H9 (cell line): ENCODE results near the gene EXOC2. TPM values are rescaled to one million over a fixed set of nuclear protein-coding genes. Genes with fewer than 3 reads are reported as not detected.

ENCODE experiments used
- DNase-seq: peaks from one replicate; pipeline ENCODE4 v3.0.0-alpha.2; 2017
- H2AFZ ChIP-seq: one replicate; pipeline ENCODE4 v1.6.1; 2013; ENCODE audit warnings: mild to moderate bottlenecking, low read length, control low read depth, moderate library complexity
- H2AK5ac ChIP-seq: 2 replicates; pipeline ENCODE4 v1.6.1; 2013; ENCODE audit warnings: low read length, control low read depth, mixed read lengths; ENCODE audit not compliant: insufficient read length
- H2BK120ac ChIP-seq: one replicate; pipeline ENCODE4 v1.6.1; 2013; ENCODE audit warnings: low read depth, mild to moderate bottlenecking, low read length, control low read depth, inconsistent platforms; ENCODE audit not compliant: poor library complexity, severe bottlenecking
- H2BK12ac ChIP-seq: 2 replicates; pipeline ENCODE4 v1.6.1; 2013; ENCODE audit warnings: low read length, control low read depth, mixed read lengths, low read depth; ENCODE audit not compliant: insufficient read length
- H2BK15ac ChIP-seq: 2 replicates; pipeline ENCODE4 v1.6.1; 2013; ENCODE audit warnings: low read depth, low read length, control low read depth
- H2BK20ac ChIP-seq: one replicate; pipeline ENCODE4 v1.6.1; 2013; ENCODE audit warnings: low read depth, mild to moderate bottlenecking, low read length, control low read depth, inconsistent platforms; ENCODE audit not compliant: poor library complexity, severe bottlenecking
- H2BK5ac ChIP-seq: 2 replicates; pipeline ENCODE4 v1.6.1; 2013; ENCODE audit warnings: low read length, control low read depth, mixed read lengths; ENCODE audit not compliant: insufficient read length
- H3K14ac ChIP-seq: 2 replicates; pipeline ENCODE4 v1.6.1; 2013; ENCODE audit warnings: low read length, control low read depth; ENCODE audit not compliant: insufficient read depth
- H3K18ac ChIP-seq: 2 replicates; pipeline ENCODE4 v1.6.1; 2013; ENCODE audit warnings: low read depth, mild to moderate bottlenecking, mixed read lengths, low read length, control low read depth; ENCODE audit not compliant: insufficient read length
- H3K23ac ChIP-seq: 2 replicates; pipeline ENCODE4 v1.6.1; 2013; ENCODE audit warnings: low read length, control low read depth, mixed read lengths, low read depth; ENCODE audit not compliant: insufficient read length
- H3K23me2 ChIP-seq: 2 replicates; pipeline ENCODE4 v1.6.1; 2013; ENCODE audit warnings: low read depth, mild to moderate bottlenecking, mixed read lengths, low read length, control low read depth; ENCODE audit not compliant: insufficient read length, poor library complexity, severe bottlenecking
- H3K27ac ChIP-seq: 2 replicates; pipeline ENCODE4 v1.5.1; 2013; ENCODE audit warnings: low read length, control low read depth, mixed read lengths, low read depth; ENCODE audit not compliant: insufficient read length
- H3K27me3 ChIP-seq: 2 replicates; pipeline ENCODE4 v1.6.1; 2013; ENCODE audit warnings: low read length, control low read depth, inconsistent platforms; ENCODE audit not compliant: insufficient read depth
- H3K4ac ChIP-seq: 2 replicates; pipeline ENCODE4 v1.6.1; 2013; ENCODE audit warnings: low read depth, mild to moderate bottlenecking, control low read depth, inconsistent platforms, low read length, moderate library complexity
- H3K4me1 ChIP-seq: 2 replicates; pipeline ENCODE4 v1.6.1; 2013; ENCODE audit warnings: low read length, control low read depth, inconsistent platforms; ENCODE audit not compliant: insufficient read depth
- H3K4me2 ChIP-seq: 2 replicates; pipeline ENCODE4 v1.6.1; 2013; ENCODE audit warnings: low read length, control low read depth, mixed read lengths; ENCODE audit not compliant: insufficient read length, insufficient read depth
- H3K56ac ChIP-seq: 2 replicates; pipeline ENCODE4 v1.6.1; 2013; ENCODE audit warnings: low read depth, mild to moderate bottlenecking, mixed read lengths, low read length, control low read depth; ENCODE audit not compliant: insufficient read length
- H3K79me1 ChIP-seq: 2 replicates; pipeline ENCODE4 v1.6.1; 2013; ENCODE audit warnings: low read depth, mild to moderate bottlenecking, moderate library complexity, low read length, control low read depth, inconsistent platforms; ENCODE audit not compliant: insufficient read depth, poor library complexity, severe bottlenecking
- H3K79me2 ChIP-seq: 2 replicates; pipeline ENCODE4 v1.6.1; 2013; ENCODE audit warnings: low read length, control low read depth, inconsistent platforms; ENCODE audit not compliant: insufficient read depth
- H3K9ac ChIP-seq: 2 replicates; pipeline ENCODE4 v1.6.1; 2013; ENCODE audit warnings: low read length, control low read depth, mixed read lengths; ENCODE audit not compliant: insufficient read length; ENCODE audit errors: extremely low read depth
- H3K9me3 ChIP-seq: one replicate; pipeline ENCODE4 v1.6.1; 2013; ENCODE audit warnings: low read depth, low read length, inconsistent platforms; ENCODE audit not compliant: control insufficient read depth
- H3T11ph ChIP-seq: one replicate; pipeline ENCODE4 v1.6.1; 2013; ENCODE audit warnings: mild to moderate bottlenecking, low read length, control low read depth, inconsistent platforms
- H4K20me1 ChIP-seq: one replicate; pipeline ENCODE4 v1.6.1; 2013; ENCODE audit not compliant: control insufficient read depth, insufficient read length, insufficient read depth
- H4K5ac ChIP-seq: 2 replicates; pipeline ENCODE4 v1.6.1; 2013; ENCODE audit warnings: low read depth, mild to moderate bottlenecking, mixed read lengths, low read length, control low read depth; ENCODE audit not compliant: insufficient read length
- H4K8ac ChIP-seq: replicated peaks from 2 replicates; pipeline ENCODE4 v1.6.1; 2013; ENCODE audit warnings: low read length, control low read depth, mixed read lengths, low read depth; ENCODE audit not compliant: insufficient read length
- H4K91ac ChIP-seq: 2 replicates; pipeline ENCODE4 v1.6.1; 2013; ENCODE audit warnings: low read depth, mild to moderate bottlenecking, moderate library complexity, mixed read lengths, low read length, control low read depth; ENCODE audit not compliant: insufficient read length
- H3K27ac Mint-ChIP-seq, 3 experiments: 2 replicates in 2 of 3; 3 replicates in 1 of 3; pipeline ENCODE4 v1.8.0; 2020 to 2021; ENCODE audit warnings: mixed read lengths in 3 of 3, mild to moderate bottlenecking in 1 of 3, moderate library complexity in 1 of 3
- H3K27me3 Mint-ChIP-seq: 2 replicates; pipeline ENCODE4 v1.8.0; 2021; ENCODE audit warnings: low read depth, mild to moderate bottlenecking, moderate library complexity, mixed read lengths
- H3K36me3 Mint-ChIP-seq, 3 experiments: 2 replicates in 2 of 3; 3 replicates in 1 of 3; pipeline ENCODE4 v1.8.0; 2020 to 2021; ENCODE audit warnings: low read depth in 3 of 3, mixed read lengths in 3 of 3; ENCODE audit not compliant: insufficient read depth in 1 of 3
- H3K4me1 Mint-ChIP-seq, 2 experiments: 2 replicates each; pipeline ENCODE4 v1.8.0; 2020; ENCODE audit warnings: mixed read lengths in 2 of 2
- H3K4me3 Mint-ChIP-seq, 2 experiments: 2 replicates in 1 of 2; 3 replicates in 1 of 2; pipeline ENCODE4 v1.8.0; 2020 to 2021; ENCODE audit warnings: mild to moderate bottlenecking in 2 of 2, mixed read lengths in 2 of 2, moderate library complexity in 1 of 2
- H3K9me3 Mint-ChIP-seq, 2 experiments: 2 replicates in 1 of 2; 3 replicates in 1 of 2; pipeline ENCODE4 v1.8.0; 2020; ENCODE audit warnings: mild to moderate bottlenecking in 2 of 2, mixed read lengths in 2 of 2, moderate library complexity in 1 of 2
- CTCF ChIP-seq: fragments of 200-600 bp; sonication (generic); conservative IDR thresholded peaks from 3 replicates; pipeline ENCODE4 v1.8.0; 2021; ENCODE audit warnings: antibody characterized with exemption, mild to moderate bottlenecking
- WGBS: extraction: QIAGEN DNeasy Blood & Tissue Kit; methylation state at CpG from one replicate; pipeline ENCODE4 v1.1.7; 2013; ENCODE audit warnings: missing lambda C conversion rate, low lambda C conversion rate, mixed read lengths; ENCODE audit not compliant: insufficient read length; ENCODE audit errors: extremely low coverage; 5-methylcytosine and 5-hydroxymethylcytosine counted together
- total RNA-seq: library from RNA; stranded (reverse); gene quantifications from 2 replicates; pipeline ENCODE4 v1.2.1, GENCODE V29; 2021

EXOC2 gene
- total RNA-seq, 1 experiment from 2014 or later = 29.9 TPM

GRCh38 chr6:626236-626635 lies 66.7 kb downstream of the EXOC2 start:
- no peak overlapping the region for H3K23ac ChIP-seq
- H3K36me3 Mint-ChIP-seq = peaks cover 0 to 9% (median 8%) of the 10 kb centered on the region in 3 experiments; a peak in 4 of 7 replicates
- no peak for TF ChIP-seq CTCF
- H2BK5ac ChIP-seq = no peak overlapping the region
- H3K9me3 ChIP-seq = no peaks in the 10 kb centered on the region
- no peak overlapping the region for H4K91ac ChIP-seq
- no peak overlapping the region for H2BK120ac ChIP-seq
- no peak overlapping the region for H3K56ac ChIP-seq
- H2BK12ac ChIP-seq = no peak overlapping the region
- H2AK5ac ChIP-seq = no peak overlapping the region
- H3K4me1 ChIP-seq = no peaks in the 10 kb centered on the region; the same call in none of the 2 replicates
- no peak overlapping the region for H3K4me3 Mint-ChIP-seq
- no peak overlapping the region for H4K5ac ChIP-seq
- no peaks in the 10 kb centered on the region for H3K27me3 Mint-ChIP-seq
- H3T11ph ChIP-seq = no peak overlapping the region
- H4K8ac ChIP-seq = no peak overlapping the region
- H2BK15ac ChIP-seq = no peak overlapping the region
- H3K9me3 Mint-ChIP-seq = no peaks in the 10 kb centered on the region
- H3K4ac ChIP-seq = no peak overlapping the region
- H3K79me1 ChIP-seq = no peaks in the 10 kb centered on the region
- H3K27ac ChIP-seq = no peak overlapping the region
- no peaks in the 10 kb centered on the region for H3K79me2 ChIP-seq
- no CpG with 5 or more reads among the region's 9 CpGs for WGBS
- no peak overlapping the region for H3K4me2 ChIP-seq
- H2AFZ ChIP-seq = no peak overlapping the region
- no peak overlapping the region for H3K9ac ChIP-seq
- no peak overlapping the region for H2BK20ac ChIP-seq
- H4K20me1 ChIP-seq = no peaks in the 10 kb centered on the region
- no peak overlapping the region; the same call in 1 of the 2 replicates for H3K14ac ChIP-seq
- H3K4me1 Mint-ChIP-seq = peaks cover 34 to 35% of the 10 kb centered on the region in 2 experiments
- H3K23me2 ChIP-seq = no peaks in the 10 kb centered on the region
- no peaks in the 10 kb centered on the region for H3K27me3 ChIP-seq
- DNase-seq = no peak
- H3K18ac ChIP-seq = no peak overlapping the region
- peak overlapping the region; percentile 51 to 79 (median 54); a peak in 6 of 7 replicates for H3K27ac Mint-ChIP-seq
